Measurements from ENCODE around the gene GNG4.

DNA sequence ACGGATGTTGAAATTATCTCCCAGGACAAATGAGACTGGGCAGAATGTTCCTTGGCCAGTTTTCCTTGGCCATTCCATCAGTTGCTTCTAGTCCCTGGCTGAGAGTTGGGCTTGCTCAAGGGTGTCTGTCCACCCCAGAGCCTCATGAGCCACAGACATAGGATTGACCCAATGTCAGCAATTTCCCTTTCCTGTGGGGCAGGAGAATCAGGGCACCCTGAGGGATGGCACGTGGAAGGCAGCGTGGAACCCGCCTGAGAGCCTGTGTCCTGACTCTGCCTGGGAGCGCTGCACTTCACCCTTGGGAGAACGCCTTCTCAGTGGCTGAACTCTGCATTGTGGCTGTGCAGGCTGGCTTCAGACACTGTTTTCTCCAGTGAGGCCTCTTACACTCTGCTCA lies 74.0 kb downstream of the GNG4 start:
- TF ChIP-seq, protein P1, sequence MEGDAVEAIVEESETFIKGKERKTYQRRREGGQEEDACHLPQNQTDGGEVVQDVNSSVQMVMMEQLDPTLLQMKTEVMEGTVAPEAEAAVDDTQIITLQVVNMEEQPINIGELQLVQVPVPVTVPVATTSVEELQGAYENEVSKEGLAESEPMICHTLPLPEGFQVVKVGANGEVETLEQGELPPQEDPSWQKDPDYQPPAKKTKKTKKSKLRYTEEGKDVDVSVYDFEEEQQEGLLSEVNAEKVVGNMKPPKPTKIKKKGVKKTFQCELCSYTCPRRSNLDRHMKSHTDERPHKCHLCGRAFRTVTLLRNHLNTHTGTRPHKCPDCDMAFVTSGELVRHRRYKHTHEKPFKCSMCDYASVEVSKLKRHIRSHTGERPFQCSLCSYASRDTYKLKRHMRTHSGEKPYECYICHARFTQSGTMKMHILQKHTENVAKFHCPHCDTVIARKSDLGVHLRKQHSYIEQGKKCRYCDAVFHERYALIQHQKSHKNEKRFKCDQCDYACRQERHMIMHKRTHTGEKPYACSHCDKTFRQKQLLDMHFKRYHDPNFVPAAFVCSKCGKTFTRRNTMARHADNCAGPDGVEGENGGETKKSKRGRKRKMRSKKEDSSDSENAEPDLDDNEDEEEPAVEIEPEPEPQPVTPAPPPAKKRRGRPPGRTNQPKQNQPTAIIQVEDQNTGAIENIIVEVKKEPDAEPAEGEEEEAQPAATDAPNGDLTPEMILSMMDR (IDR thresholded peaks at IDR 0.05) = no peak
- TF ChIP-seq POLR2A (IDR thresholded peaks at IDR 0.05) = no peak
